Measurements from ENCODE around the gene LYSMD1.

DNA sequence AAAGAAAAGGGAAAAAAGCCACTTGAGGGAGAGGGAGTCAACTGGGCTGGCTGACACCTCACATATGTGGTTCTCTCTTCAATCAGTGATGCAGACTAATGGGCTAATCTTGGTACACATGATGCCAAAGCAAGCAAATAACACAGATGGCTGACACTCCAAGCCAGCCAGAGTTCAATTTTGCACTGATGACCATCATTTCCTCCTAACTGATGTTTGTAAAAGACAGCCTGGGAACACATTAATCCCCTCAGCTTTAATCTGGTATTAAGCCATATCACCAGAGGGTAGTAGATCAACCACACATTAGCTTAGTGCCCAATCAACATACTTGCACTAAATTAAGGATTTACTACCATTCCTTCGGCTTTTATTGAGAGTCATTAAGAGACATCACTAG lies 21.5 kb upstream of the LYSMD1 start:
- TF ChIP-seq EZH2 (IDR thresholded peaks at IDR 0.05; ENCODE audit: low read length, unreplicated experiment) = no peak
- TF ChIP-seq, protein P1, sequence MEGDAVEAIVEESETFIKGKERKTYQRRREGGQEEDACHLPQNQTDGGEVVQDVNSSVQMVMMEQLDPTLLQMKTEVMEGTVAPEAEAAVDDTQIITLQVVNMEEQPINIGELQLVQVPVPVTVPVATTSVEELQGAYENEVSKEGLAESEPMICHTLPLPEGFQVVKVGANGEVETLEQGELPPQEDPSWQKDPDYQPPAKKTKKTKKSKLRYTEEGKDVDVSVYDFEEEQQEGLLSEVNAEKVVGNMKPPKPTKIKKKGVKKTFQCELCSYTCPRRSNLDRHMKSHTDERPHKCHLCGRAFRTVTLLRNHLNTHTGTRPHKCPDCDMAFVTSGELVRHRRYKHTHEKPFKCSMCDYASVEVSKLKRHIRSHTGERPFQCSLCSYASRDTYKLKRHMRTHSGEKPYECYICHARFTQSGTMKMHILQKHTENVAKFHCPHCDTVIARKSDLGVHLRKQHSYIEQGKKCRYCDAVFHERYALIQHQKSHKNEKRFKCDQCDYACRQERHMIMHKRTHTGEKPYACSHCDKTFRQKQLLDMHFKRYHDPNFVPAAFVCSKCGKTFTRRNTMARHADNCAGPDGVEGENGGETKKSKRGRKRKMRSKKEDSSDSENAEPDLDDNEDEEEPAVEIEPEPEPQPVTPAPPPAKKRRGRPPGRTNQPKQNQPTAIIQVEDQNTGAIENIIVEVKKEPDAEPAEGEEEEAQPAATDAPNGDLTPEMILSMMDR (conservative IDR thresholded peaks at IDR 0.05; ENCODE audit: low read depth, low read length) = no peak
